SK-N-SH (cell line): ENCODE measurements around the gene ZNF445. TPM values are rescaled to one million over a fixed set of nuclear protein-coding genes. Genes with fewer than 3 reads are reported as not detected.
"Not testable (repeated sequence)": the region's sequence is repeated elsewhere in the genome, so short reads cannot be mapped to it uniquely, and the experiment has no call there.

Source experiments
- CTCF ChIA-PET: fragments of 300-600, 350-600 bp; formaldehyde crosslinking; extraction: SDS; loops from one replicate; lab custom pipeline; 2021; lab: Yijun Ruan, JAX
- POLR2A ChIA-PET: fragments of 350-600 bp; sonication (Branson Sonifier 250); formaldehyde crosslinking; extraction: SDS; loops from one replicate; lab custom pipeline; 2020; ENCODE audit warnings: antibody characterized with exemption, inconsistent platforms; lab: Yijun Ruan, JAX
- DNase-seq: peaks from one replicate; pipeline ENCODE4 v3.0.0; 2012
- H2AFZ ChIP-seq: fragments of 200-600 bp; sonication (generic); 2 replicates; pipeline ENCODE4 v1.8.1; 2016; ENCODE audit warnings: antibody characterized with exemption, mild to moderate bottlenecking, low read depth
- H3F3A ChIP-seq: fragments of 200-600 bp; sonication (generic); replicated peaks from 2 replicates; pipeline ENCODE3; 2016; ENCODE audit warnings: antibody characterized with exemption, mild to moderate bottlenecking; ENCODE audit not compliant: insufficient read depth
- H3K27ac ChIP-seq, 2 experiments: fragments of 200-500 bp in 1 of 2; fragments of 200-600 bp in 1 of 2; sonication (Bioruptor generic) in 1 of 2; sonication (generic), shearing (Covaris generic) in 1 of 2; 2 replicates each; pipeline versions ENCODE4 v1.5.1 to v1.6.1; 2014 to 2016; ENCODE audit warnings: low read depth in 2 of 2, inconsistent platforms in 1 of 2, low read length in 1 of 2, mild to moderate bottlenecking in 1 of 2, mixed read lengths in 1 of 2
- H3K27me3 ChIP-seq: fragments of 200-600 bp; sonication (generic), shearing (Covaris generic); 2 replicates; pipeline ENCODE4 v1.6.1; 2016; ENCODE audit warnings: mixed run types; ENCODE audit not compliant: insufficient read depth
- H3K36me3 ChIP-seq, 2 experiments: fragments of 200-500 bp in 1 of 2; fragments of 200-600 bp in 1 of 2; sonication (Bioruptor generic) in 1 of 2; sonication (generic) in 1 of 2; replicated peaks in 1 of 2; 2 replicates each; pipeline versions ENCODE3 to v1.5.1; 2014 to 2016; ENCODE audit warnings: low read length in 1 of 2, mild to moderate bottlenecking in 1 of 2; ENCODE audit not compliant: insufficient read depth in 2 of 2, control insufficient read depth in 1 of 2
- H3K4me1 ChIP-seq, 2 experiments: fragments of 200-500 bp in 1 of 2; fragments of 200-600 bp in 1 of 2; sonication (Bioruptor generic) in 1 of 2; sonication (generic), shearing (Covaris generic) in 1 of 2; 2 replicates each; pipeline versions ENCODE4 v1.5.1 to v1.6.1; 2014 to 2016; ENCODE audit warnings: low read depth in 1 of 2, low read length in 1 of 2, mixed run types in 1 of 2; ENCODE audit not compliant: insufficient read depth in 2 of 2, control insufficient read depth in 1 of 2
- H3K4me2 ChIP-seq: fragments of 200-600 bp; sonication (generic), shearing (Covaris generic); 2 replicates; pipeline ENCODE4 v1.6.1; 2017; ENCODE audit warnings: mixed run types
- H3K4me3 ChIP-seq, 2 experiments: fragments of 200-500 bp in 1 of 2; fragments of 200-600 bp in 1 of 2; sonication (Bioruptor generic) in 1 of 2; sonication (generic), shearing (Covaris generic) in 1 of 2; 2 replicates each; pipeline versions ENCODE4 v1.5.1 to v1.8.1; 2014 to 2016; ENCODE audit warnings: low read depth in 2 of 2, inconsistent platforms in 1 of 2, low read length in 1 of 2, mild to moderate bottlenecking in 1 of 2, mixed read lengths in 1 of 2, moderate library complexity in 1 of 2
- H3K79me2 ChIP-seq: fragments of 200-600 bp; sonication (generic); 2 replicates; pipeline ENCODE4 v1.8.1; 2017; ENCODE audit warnings: mild to moderate bottlenecking; ENCODE audit not compliant: insufficient read depth
- H3K9ac ChIP-seq: fragments of 200-600 bp; sonication (generic); 2 replicates; pipeline ENCODE4 v1.6.1; 2017; ENCODE audit warnings: mixed run types
- H3K9me2 ChIP-seq: fragments of 200-600 bp; sonication (generic); 2 replicates; pipeline ENCODE4 v1.6.1; 2017; ENCODE audit warnings: mixed run types
- H3K9me3 ChIP-seq: fragments of 200-600 bp; sonication (generic); 2 replicates; pipeline ENCODE4 v1.6.1; 2017; ENCODE audit warnings: mixed run types, mild to moderate bottlenecking, moderate library complexity
- H4K20me1 ChIP-seq: fragments of 200-600 bp; sonication (generic); 2 replicates; pipeline ENCODE4 v1.6.1; 2017; ENCODE audit warnings: mild to moderate bottlenecking, mixed run types; ENCODE audit not compliant: insufficient read depth
- CHD2 ChIP-seq: fragments of 150-350 bp; IDR thresholded peaks from 2 replicates; pipeline ENCODE4 v1.6.1; 2018; ENCODE audit warnings: low read length; ENCODE audit not compliant: partially characterized antibody
- ELF1 ChIP-seq: IDR thresholded peaks from 2 replicates; pipeline ENCODE4 v1.4.0; 2012
- FOSL2 ChIP-seq: IDR thresholded peaks from 2 replicates; pipeline ENCODE4 v1.4.0; 2012; ENCODE audit warnings: low read depth, mild to moderate bottlenecking, moderate library complexity, borderline replicate concordance
- FOXM1 ChIP-seq: IDR thresholded peaks from 2 replicates; pipeline ENCODE4 v1.4.0; 2012; ENCODE audit warnings: low read depth, mild to moderate bottlenecking
- MEF2A ChIP-seq: IDR thresholded peaks from 2 replicates; pipeline ENCODE4 v1.4.0; 2012; ENCODE audit warnings: low read depth, borderline replicate concordance
- NRF1 ChIP-seq: IDR thresholded peaks from 2 replicates; pipeline ENCODE4 v1.6.1; 2012; ENCODE audit warnings: low read depth, mild to moderate bottlenecking, low read length
- POLR2AphosphoS5 ChIP-seq: IDR thresholded peaks from 2 replicates; pipeline ENCODE4 v1.6.1; 2012; ENCODE audit warnings: low read depth, low read length
- RCOR1 ChIP-seq: fragments of 150-350 bp; IDR thresholded peaks from 2 replicates; pipeline ENCODE4 v1.6.1; 2017; ENCODE audit warnings: antibody characterized with exemption, low read length
- RFX5 ChIP-seq: IDR thresholded peaks from 2 replicates; pipeline ENCODE4 v1.6.1; 2012; ENCODE audit warnings: mild to moderate bottlenecking, improper control_type of control experiment, low read length
- RXRA ChIP-seq: IDR thresholded peaks from 2 replicates; pipeline ENCODE4 v1.4.0; 2012; ENCODE audit warnings: low read depth, mild to moderate bottlenecking, borderline replicate concordance
- SMC3 ChIP-seq: IDR thresholded peaks from 2 replicates; pipeline ENCODE4 v1.6.1; 2012; ENCODE audit warnings: low read depth, low read length, improper control_type of control experiment
- TAF1 ChIP-seq: IDR thresholded peaks from 2 replicates; pipeline ENCODE4 v1.6.1; 2012; ENCODE audit warnings: low read depth, mild to moderate bottlenecking, low read length, moderate library complexity, borderline replicate concordance
- TCF12 ChIP-seq: IDR thresholded peaks from 2 replicates; pipeline ENCODE4 v1.4.0; 2012
- YY1 ChIP-seq: IDR thresholded peaks from 2 replicates; pipeline ENCODE4 v1.4.0; 2012; ENCODE audit warnings: low read depth, mild to moderate bottlenecking
- WGBS: methylation state at CpG from one replicate; pipeline ENCODE4 v1.1.6; 2017; ENCODE audit warnings: low lambda C conversion rate; 5-methylcytosine and 5-hydroxymethylcytosine counted together
- polyA plus RNA-seq, 3 experiments: library from polyadenylated mRNA; depleted of rRNA; stranded (reverse); fragments of >200 nt; gene quantifications; 2 replicates each; pipeline ENCODE4 v1.2.3, GENCODE V29; 2012
- TF ChIP-seq, protein P1 (sequence below): IDR thresholded peaks from 2 replicates; pipeline ENCODE4; 2012
- TF ChIP-seq, protein P2 (sequence below): IDR thresholded peaks from 2 replicates; pipeline ENCODE4 v1.4.0; 2012; ENCODE audit warnings: low read depth, borderline replicate concordance
- TF ChIP-seq, protein P3 (sequence below): IDR thresholded peaks from 2 replicates; pipeline ENCODE4 v1.4.0; 2012; ENCODE audit warnings: low read depth
- TF ChIP-seq, protein P4 (sequence below): fragments of 200-600 bp; sonication (generic); IDR thresholded peaks from 2 replicates; pipeline ENCODE4 v1.6.1; 2017; ENCODE audit warnings: antibody characterized with exemption, mild to moderate bottlenecking, moderate library complexity

The ZNF445 gene
- polyA plus RNA-seq, 1 of the 3 experiments (the other 2 are of a cell fraction), result 2.2 TPM

DNA sequence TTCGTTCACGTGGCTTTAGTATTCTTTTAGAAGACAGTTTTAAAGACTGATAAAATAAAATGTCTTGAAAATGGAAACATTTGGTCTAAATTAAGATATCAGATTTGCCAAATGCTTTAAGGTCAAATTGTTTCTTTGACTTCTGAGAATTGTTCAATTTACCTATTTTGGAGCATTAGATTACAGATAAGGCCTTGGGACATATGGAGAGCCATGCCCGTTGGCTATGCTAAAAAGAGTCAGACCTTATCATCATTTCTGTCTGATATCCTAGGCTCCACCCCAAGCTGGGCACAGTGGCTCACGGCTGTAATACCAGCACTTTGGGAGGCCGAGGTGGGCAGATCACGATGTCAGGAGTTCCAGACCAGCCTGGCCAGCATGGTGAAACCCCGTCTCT, 13.0 kb downstream of the ZNF445 start (continued):
- TF ChIP-seq, protein P1, sequence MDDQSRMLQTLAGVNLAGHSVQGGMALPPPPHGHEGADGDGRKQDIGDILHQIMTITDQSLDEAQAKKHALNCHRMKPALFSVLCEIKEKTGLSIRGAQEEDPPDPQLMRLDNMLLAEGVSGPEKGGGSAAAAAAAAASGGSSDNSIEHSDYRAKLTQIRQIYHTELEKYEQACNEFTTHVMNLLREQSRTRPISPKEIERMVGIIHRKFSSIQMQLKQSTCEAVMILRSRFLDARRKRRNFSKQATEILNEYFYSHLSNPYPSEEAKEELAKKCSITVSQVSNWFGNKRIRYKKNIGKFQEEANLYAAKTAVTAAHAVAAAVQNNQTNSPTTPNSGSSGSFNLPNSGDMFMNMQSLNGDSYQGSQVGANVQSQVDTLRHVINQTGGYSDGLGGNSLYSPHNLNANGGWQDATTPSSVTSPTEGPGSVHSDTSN, result no peak
- TF ChIP-seq ELF1, result no peak
- TF ChIP-seq NRF1, result no peak
- TF ChIP-seq TAF1, result no peak
- TF ChIP-seq RFX5, result no peak
- TF ChIP-seq FOSL2, result no peak
- TF ChIP-seq SMC3, result no peak
- TF ChIP-seq RXRA, result no peak
- TF ChIP-seq CHD2, result peak; percentile 13
- no peak for TF ChIP-seq MEF2A
- TF ChIP-seq RCOR1, result peak; percentile 68; the same call in 1 of the 2 replicates
- 0 out of 2 replicates have a peak, but pooled peaks have one; percentile 16 for TF ChIP-seq TCF12
- TF ChIP-seq, protein P2, sequence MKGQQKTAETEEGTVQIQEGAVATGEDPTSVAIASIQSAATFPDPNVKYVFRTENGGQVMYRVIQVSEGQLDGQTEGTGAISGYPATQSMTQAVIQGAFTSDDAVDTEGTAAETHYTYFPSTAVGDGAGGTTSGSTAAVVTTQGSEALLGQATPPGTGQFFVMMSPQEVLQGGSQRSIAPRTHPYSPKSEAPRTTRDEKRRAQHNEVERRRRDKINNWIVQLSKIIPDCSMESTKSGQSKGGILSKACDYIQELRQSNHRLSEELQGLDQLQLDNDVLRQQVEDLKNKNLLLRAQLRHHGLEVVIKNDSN, result no peak

DNA sequence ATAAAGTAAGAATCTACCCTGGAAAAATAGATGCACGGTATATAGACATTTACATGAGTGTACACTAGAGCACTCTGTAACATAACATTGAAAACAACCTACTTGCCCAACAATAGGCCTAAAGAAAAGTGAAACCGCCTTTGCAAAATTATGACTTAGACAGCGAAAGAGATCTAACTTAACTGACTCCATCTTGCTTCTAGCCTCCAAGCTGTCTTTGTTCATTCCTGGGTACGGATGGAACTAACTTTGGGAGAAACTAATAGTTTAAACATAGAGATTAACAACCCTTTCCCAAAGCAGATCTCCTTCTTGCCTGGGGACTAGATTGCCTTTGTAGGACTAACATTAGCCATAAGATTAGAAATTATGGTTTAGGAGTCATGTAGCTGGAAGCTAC, 17.4 kb downstream of the ZNF445 start:
- H4K20me1 ChIP-seq, H3K4me2 ChIP-seq, POLR2A ChIA-PET, H3K9me2 ChIP-seq, H3K4me1 ChIP-seq, DNase-seq, H3K9me3 ChIP-seq, H3K9ac ChIP-seq, CTCF ChIA-PET, H3K4me3 ChIP-seq, H3K27me3 ChIP-seq, H3F3A ChIP-seq, H2AFZ ChIP-seq, H3K27ac ChIP-seq: not testable (repeated sequence)
- 97% methylated on average over 4 of the region's 4 CpGs for WGBS
- Histone ChIP-seq H3K79me2 (peaks cover 39% of the 10 kb centered on the region), H3K36me3 (peaks cover 19 to 89% of the 10 kb centered on the region in 2 experiments)

DNA sequence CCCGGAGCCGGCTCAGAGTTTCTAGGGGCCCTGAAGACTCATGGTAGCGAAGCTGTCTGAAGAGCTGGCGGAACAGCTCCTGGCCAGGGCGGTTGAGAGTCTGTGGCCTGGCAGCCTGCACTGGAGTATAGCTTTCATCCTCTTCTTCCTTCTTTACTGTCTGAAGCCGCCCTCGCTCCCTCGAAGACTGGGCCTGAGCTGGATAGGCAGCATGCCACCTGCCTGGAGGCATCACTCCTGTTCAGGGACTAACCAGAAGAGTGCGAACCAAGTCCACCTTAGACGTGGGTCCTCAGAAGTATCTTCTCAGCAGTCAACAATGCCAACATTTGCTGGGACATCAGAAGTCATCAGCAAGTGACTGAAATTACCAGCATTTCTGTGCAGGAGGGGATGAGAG, 22.2 kb downstream of the ZNF445 start:
- H3F3A ChIP-seq, result no peaks in the 10 kb centered on the region
- H3K9me2 ChIP-seq, result no peaks in the 10 kb centered on the region
- no peak for DNase-seq
- no peaks in the 10 kb centered on the region for H3K4me1 ChIP-seq
- no peak overlapping the region for H3K9ac ChIP-seq
- H3K4me2 ChIP-seq, result no peak overlapping the region
- no peaks in the 10 kb centered on the region for H4K20me1 ChIP-seq
- H3K4me3 ChIP-seq, result no peak overlapping the region
- H3K36me3 ChIP-seq, result peaks cover 39 to 73% of the 10 kb centered on the region in 2 experiments
- H3K27me3 ChIP-seq, result no peaks in the 10 kb centered on the region
- TF ChIP-seq, protein P3, sequence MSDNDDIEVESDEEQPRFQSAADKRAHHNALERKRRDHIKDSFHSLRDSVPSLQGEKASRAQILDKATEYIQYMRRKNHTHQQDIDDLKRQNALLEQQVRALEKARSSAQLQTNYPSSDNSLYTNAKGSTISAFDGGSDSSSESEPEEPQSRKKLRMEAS, result no peak
- TF ChIP-seq FOXM1 (no peak), TAF1 (no peak), YY1 (no peak), POLR2AphosphoS5 (no peak)
- TF ChIP-seq, protein P4, sequence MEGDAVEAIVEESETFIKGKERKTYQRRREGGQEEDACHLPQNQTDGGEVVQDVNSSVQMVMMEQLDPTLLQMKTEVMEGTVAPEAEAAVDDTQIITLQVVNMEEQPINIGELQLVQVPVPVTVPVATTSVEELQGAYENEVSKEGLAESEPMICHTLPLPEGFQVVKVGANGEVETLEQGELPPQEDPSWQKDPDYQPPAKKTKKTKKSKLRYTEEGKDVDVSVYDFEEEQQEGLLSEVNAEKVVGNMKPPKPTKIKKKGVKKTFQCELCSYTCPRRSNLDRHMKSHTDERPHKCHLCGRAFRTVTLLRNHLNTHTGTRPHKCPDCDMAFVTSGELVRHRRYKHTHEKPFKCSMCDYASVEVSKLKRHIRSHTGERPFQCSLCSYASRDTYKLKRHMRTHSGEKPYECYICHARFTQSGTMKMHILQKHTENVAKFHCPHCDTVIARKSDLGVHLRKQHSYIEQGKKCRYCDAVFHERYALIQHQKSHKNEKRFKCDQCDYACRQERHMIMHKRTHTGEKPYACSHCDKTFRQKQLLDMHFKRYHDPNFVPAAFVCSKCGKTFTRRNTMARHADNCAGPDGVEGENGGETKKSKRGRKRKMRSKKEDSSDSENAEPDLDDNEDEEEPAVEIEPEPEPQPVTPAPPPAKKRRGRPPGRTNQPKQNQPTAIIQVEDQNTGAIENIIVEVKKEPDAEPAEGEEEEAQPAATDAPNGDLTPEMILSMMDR, result no peak
- TF ChIP-seq, protein P1, result no peak
- TF ChIP-seq, protein P2, result no peak
- no peak overlapping the region for H3K27ac ChIP-seq
- ChIA-PET POLR2A (no interaction called here), CTCF (interaction anchor here (1.0 to 2.0 kb wide), 2 partner anchors 9 to 131 kb away, joined by 3 to 6 read pairs; no protein-coding TSS in a partner anchor)
- H2AFZ ChIP-seq, result no peak overlapping the region
- no peaks in the 10 kb centered on the region for H3K9me3 ChIP-seq
- H3K79me2 ChIP-seq, result peaks cover 22% of the 10 kb centered on the region
- 98% methylated on average over 6 of the region's 10 CpGs for WGBS
